ENCODE results near the gene FSTL4.
"Not testable (repeated sequence)": the region's sequence is repeated elsewhere in the genome, so short reads cannot be mapped to it uniquely, and the experiment has no call there.

FSTL4 gene

DNA sequence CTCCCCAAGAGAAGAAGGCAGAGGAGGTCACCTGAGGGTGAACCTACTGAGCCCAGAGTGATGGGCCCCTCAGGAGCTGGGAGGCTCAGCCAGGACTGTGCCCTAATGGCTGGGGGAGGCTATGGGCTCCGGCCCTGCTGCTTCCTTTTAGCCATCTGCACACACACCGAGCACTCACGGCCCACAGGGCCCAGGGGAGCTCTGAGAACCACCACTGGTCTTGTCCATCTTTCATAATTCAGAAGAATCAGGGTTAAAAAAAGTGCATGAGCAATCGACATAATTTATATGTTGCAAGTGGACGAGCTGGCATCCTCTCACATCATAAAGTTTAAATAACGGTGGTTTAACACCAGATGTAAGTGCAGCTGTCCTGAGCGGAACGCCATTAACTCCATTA lies 162.1 kb downstream of the FSTL4 start:
- TF ChIP-seq, protein P1, sequence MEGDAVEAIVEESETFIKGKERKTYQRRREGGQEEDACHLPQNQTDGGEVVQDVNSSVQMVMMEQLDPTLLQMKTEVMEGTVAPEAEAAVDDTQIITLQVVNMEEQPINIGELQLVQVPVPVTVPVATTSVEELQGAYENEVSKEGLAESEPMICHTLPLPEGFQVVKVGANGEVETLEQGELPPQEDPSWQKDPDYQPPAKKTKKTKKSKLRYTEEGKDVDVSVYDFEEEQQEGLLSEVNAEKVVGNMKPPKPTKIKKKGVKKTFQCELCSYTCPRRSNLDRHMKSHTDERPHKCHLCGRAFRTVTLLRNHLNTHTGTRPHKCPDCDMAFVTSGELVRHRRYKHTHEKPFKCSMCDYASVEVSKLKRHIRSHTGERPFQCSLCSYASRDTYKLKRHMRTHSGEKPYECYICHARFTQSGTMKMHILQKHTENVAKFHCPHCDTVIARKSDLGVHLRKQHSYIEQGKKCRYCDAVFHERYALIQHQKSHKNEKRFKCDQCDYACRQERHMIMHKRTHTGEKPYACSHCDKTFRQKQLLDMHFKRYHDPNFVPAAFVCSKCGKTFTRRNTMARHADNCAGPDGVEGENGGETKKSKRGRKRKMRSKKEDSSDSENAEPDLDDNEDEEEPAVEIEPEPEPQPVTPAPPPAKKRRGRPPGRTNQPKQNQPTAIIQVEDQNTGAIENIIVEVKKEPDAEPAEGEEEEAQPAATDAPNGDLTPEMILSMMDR (IDR thresholded peaks at IDR 0.05; ENCODE audit: poor library complexity, severe bottlenecking): no peak
- no peak for ATAC-seq (ENCODE audit: low read depth)

GRCh38 chr5:133449181-133449580 lies 163.2 kb downstream of the FSTL4 start:
- H3K36me3 ChIP-seq (ENCODE audit: low read depth): no peaks in the 10 kb centered on the region
- no peaks in the 10 kb centered on the region for H3K4me1 ChIP-seq (ENCODE audit: insufficient read depth, poor library complexity, severe bottlenecking)
- no peaks in the 10 kb centered on the region for H3K9me3 ChIP-seq (ENCODE audit: severe bottlenecking)
- no peak overlapping the region for H3K4me3 ChIP-seq (ENCODE audit: severe bottlenecking)
- DNase-seq (ENCODE audit: low spot score): no peak
- ATAC-seq (ENCODE audit: low read depth): no peak
- no peak overlapping the region for H3K27ac ChIP-seq (ENCODE audit: poor library complexity, severe bottlenecking)
- TF ChIP-seq, protein P1 (IDR thresholded peaks at IDR 0.05; ENCODE audit: poor library complexity, severe bottlenecking): no peak
- no peaks in the 10 kb centered on the region for H3K27me3 ChIP-seq (ENCODE audit: insufficient read depth, poor library complexity, severe bottlenecking)

More for the DNA sequence above, 162.1 kb downstream of the FSTL4 start:
- Histone ChIP-seq H3K27me3 (ENCODE audit: insufficient read depth, poor library complexity, severe bottlenecking) (no peaks in the 10 kb centered on the region), H3K9me3 (ENCODE audit: severe bottlenecking) (no peaks in the 10 kb centered on the region), H3K4me3 (ENCODE audit: severe bottlenecking) (no peak overlapping the region), H3K4me1 (ENCODE audit: insufficient read depth, poor library complexity, severe bottlenecking) (no peaks in the 10 kb centered on the region), H3K27ac (ENCODE audit: poor library complexity, severe bottlenecking) (no peak overlapping the region), H3K36me3 (ENCODE audit: low read depth) (no peaks in the 10 kb centered on the region)
- no peak for DNase-seq (ENCODE audit: low spot score)

GRCh38 chr5:133446440-133446839 lies 165.9 kb downstream of the FSTL4 start:
- Histone ChIP-seq H3K27me3 (ENCODE audit: insufficient read depth, poor library complexity, severe bottlenecking) (no peaks in the 10 kb centered on the region), H3K4me3 (ENCODE audit: severe bottlenecking) (no peak overlapping the region), H3K9me3 (ENCODE audit: severe bottlenecking) (no peaks in the 10 kb centered on the region), H3K4me1 (ENCODE audit: insufficient read depth, poor library complexity, severe bottlenecking) (no peaks in the 10 kb centered on the region), H3K27ac (ENCODE audit: poor library complexity, severe bottlenecking) (no peak overlapping the region), H3K36me3 (ENCODE audit: low read depth) (no peaks in the 10 kb centered on the region)
- ATAC-seq (ENCODE audit: low read depth): no peak
- TF ChIP-seq, protein P1 (IDR thresholded peaks at IDR 0.05; ENCODE audit: poor library complexity, severe bottlenecking): no peak
- no peak for DNase-seq (ENCODE audit: low spot score)

DNA sequence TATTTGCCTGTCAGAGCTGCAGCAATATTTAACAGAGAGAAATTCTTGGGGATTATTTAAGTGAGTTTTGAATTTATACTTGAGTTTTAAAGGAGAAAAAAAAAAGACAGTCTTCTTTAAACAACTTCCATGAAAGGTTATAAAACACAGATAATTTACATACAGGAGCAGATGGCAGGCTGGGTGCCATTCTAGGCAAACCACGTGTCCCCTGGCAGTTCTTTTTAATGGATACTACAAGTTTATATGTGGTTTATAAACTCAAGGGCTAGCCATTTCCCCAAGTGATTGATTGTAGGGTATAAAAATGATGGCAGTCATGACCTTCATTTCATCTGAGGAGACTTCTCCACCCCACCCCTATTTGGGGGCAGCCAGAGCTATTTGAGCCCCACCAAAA lies 166.6 kb downstream of the FSTL4 start:
- TF ChIP-seq, protein P1 (IDR thresholded peaks at IDR 0.05; ENCODE audit: poor library complexity, severe bottlenecking): no peak
- no peak overlapping the region for H3K27ac ChIP-seq (ENCODE audit: poor library complexity, severe bottlenecking)
- H3K36me3 ChIP-seq (ENCODE audit: low read depth): no peaks in the 10 kb centered on the region
- no peak for DNase-seq (ENCODE audit: low spot score)
- no peaks in the 10 kb centered on the region for H3K9me3 ChIP-seq (ENCODE audit: severe bottlenecking)
- H3K27me3 ChIP-seq (ENCODE audit: insufficient read depth, poor library complexity, severe bottlenecking): no peaks in the 10 kb centered on the region
- ATAC-seq (ENCODE audit: low read depth): no peak
- no peak overlapping the region for H3K4me3 ChIP-seq (ENCODE audit: severe bottlenecking)
- H3K4me1 ChIP-seq (ENCODE audit: insufficient read depth, poor library complexity, severe bottlenecking): no peaks in the 10 kb centered on the region

DNA sequence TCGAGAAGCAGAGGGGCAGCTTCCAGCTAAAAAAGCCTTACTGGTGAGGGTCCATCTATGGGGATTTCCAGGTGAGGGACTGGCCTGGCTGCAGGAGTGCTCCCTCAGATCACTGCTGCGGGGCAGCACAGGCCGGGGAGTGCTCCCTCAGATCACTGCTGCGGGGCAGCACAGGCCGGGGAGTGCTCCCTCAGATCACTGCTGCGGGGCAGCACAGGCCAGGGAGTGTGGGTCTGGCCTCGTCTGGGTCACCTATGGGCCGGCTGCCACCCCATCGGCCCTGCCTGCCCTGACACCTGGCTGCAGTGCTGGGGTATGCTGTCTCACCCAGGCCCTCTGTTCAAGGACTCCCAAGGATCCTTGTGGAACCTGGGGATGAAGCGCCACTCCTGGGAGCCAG lies 167.1 kb downstream of the FSTL4 start:
- H3K9me3 ChIP-seq (ENCODE audit: severe bottlenecking); H3K36me3 ChIP-seq (ENCODE audit: low read depth); DNase-seq (ENCODE audit: low spot score); ATAC-seq (ENCODE audit: low read depth); H3K4me1 ChIP-seq (ENCODE audit: insufficient read depth, poor library complexity, severe bottlenecking); H3K27ac ChIP-seq (ENCODE audit: poor library complexity, severe bottlenecking); H3K27me3 ChIP-seq (ENCODE audit: insufficient read depth, poor library complexity, severe bottlenecking); H3K4me3 ChIP-seq (ENCODE audit: severe bottlenecking): not testable (repeated sequence)

Data from RWPE2 (cell line).